HG03354 (cell line): ENCODE measurements around the gene TNRC6C.
"Not testable (repeated sequence)": the region's sequence is repeated elsewhere in the genome, so short reads cannot be mapped to it uniquely, and the experiment has no call there.

Experiments used
- ATAC-seq: cut with Tn5 transposase; IDR thresholded peaks from one replicate; pipeline ENCODE4 v1.9.1; 2021; ENCODE audit warnings: mild to moderate bottlenecking; ENCODE audit not compliant: unreplicated experiment, poor library complexity, severe bottlenecking

TNRC6C gene

GRCh38 chr17:77961741-77962140 lies 3.2 kb downstream of the TNRC6C start:
- ATAC-seq, result no peak

GRCh38 chr17:77962348-77962747 lies 3.8 kb downstream of the TNRC6C start:
- no peak for ATAC-seq

- ATAC-seq, result no peak
Measured at GRCh38 chr17:77963441-77963840, 4.9 kb downstream of the TNRC6C start.

GRCh38 chr17:77965352-77965751 lies 6.8 kb downstream of the TNRC6C start:
- ATAC-seq, result no peak

GRCh38 chr17:77966476-77966875 lies 8.0 kb downstream of the TNRC6C start:
- no peak for ATAC-seq

GRCh38 chr17:77968788-77969187 lies 10.3 kb downstream of the TNRC6C start:
- no peak for ATAC-seq

- ATAC-seq, result not testable (repeated sequence)
Measured at GRCh38 chr17:77972271-77972670, 13.8 kb downstream of the TNRC6C start.

- ATAC-seq, result no peak
Measured at GRCh38 chr17:77973953-77974352, 15.4 kb downstream of the TNRC6C start.

- no peak for ATAC-seq
Measured at GRCh38 chr17:77974396-77974795, 15.9 kb downstream of the TNRC6C start.

GRCh38 chr17:77982430-77982829 lies 23.9 kb downstream of the TNRC6C start:
- ATAC-seq, result not testable (repeated sequence)

GRCh38 chr17:77990301-77990700 lies 31.8 kb downstream of the TNRC6C start:
- no peak for ATAC-seq

- ATAC-seq, result not testable (repeated sequence)
Measured at GRCh38 chr17:77993735-77994134, 35.2 kb downstream of the TNRC6C start.

GRCh38 chr17:77995146-77995852 lies 36.8 kb downstream of the TNRC6C start:
- no peak for ATAC-seq

- ATAC-seq, result no peak
Measured at GRCh38 chr17:77996256-77996655, 37.8 kb downstream of the TNRC6C start.

- no peak for ATAC-seq
Measured at GRCh38 chr17:77999413-78000173, 41.1 kb downstream of the TNRC6C start.

- ATAC-seq, result no peak
Measured at GRCh38 chr17:78000341-78000740, 41.8 kb downstream of the TNRC6C start.

GRCh38 chr17:78001182-78001581 lies 42.7 kb downstream of the TNRC6C start:
- ATAC-seq, result no peak

- ATAC-seq, result no peak
Measured at GRCh38 chr17:78001612-78002011, 43.1 kb downstream of the TNRC6C start.

- ATAC-seq, result no peak
Measured at GRCh38 chr17:78002166-78002565, 43.7 kb downstream of the TNRC6C start.

- ATAC-seq, result no peak
Measured at GRCh38 chr17:78005452-78006171, 47.1 kb downstream of the TNRC6C start.

GRCh38 chr17:78006338-78006737 lies 47.8 kb downstream of the TNRC6C start:
- no peak for ATAC-seq
